ENCODE results near the gene MYT1. TPM values are rescaled to one million over a fixed set of nuclear protein-coding genes. Genes with fewer than 3 reads are reported as not detected.

MYT1 gene
- total RNA-seq, 1 donor from 2014 or later = not detected

GRCh38 chr20:64216036-64216435 lies 51.8 kb downstream of the MYT1 start:
- Mint-ChIP-seq H3K4me3 (ENCODE audit: low read depth) (no peak overlapping the region), H3K27ac (no peak overlapping the region), H3K36me3 (ENCODE audit: low read depth) (no peaks in the 10 kb centered on the region), H3K4me1 (ENCODE audit: low read depth) (peaks cover 7% of the 10 kb centered on the region), H3K9me3 (no peaks in the 10 kb centered on the region), H3K27me3 (ENCODE audit: low read depth) (no peaks in the 10 kb centered on the region)
- intact Hi-C loops (cut with micrococcal nuclease) = no loop called here
- DNase-seq (ENCODE audit: low spot score) = no peak

GRCh38 chr20:64216910-64217309 lies 52.7 kb downstream of the MYT1 start:
- Mint-ChIP-seq H3K9me3 (no peaks in the 10 kb centered on the region), H3K4me3 (ENCODE audit: low read depth) (no peak overlapping the region), H3K4me1 (ENCODE audit: low read depth) (peaks cover 7% of the 10 kb centered on the region), H3K36me3 (ENCODE audit: low read depth) (no peaks in the 10 kb centered on the region), H3K27me3 (ENCODE audit: low read depth) (no peaks in the 10 kb centered on the region), H3K27ac (no peak overlapping the region)
- intact Hi-C loops (cut with micrococcal nuclease) = no loop called here
- no peak for DNase-seq (ENCODE audit: low spot score)

GRCh38 chr20:64217539-64218221 lies 53.4 kb downstream of the MYT1 start:
- H3K4me3 Mint-ChIP-seq (ENCODE audit: low read depth) = no peak overlapping the region
- intact Hi-C loops (cut with micrococcal nuclease) = no loop called here
- no peak for DNase-seq (ENCODE audit: low spot score)
- no peak overlapping the region for H3K27ac Mint-ChIP-seq
- no peaks in the 10 kb centered on the region for H3K27me3 Mint-ChIP-seq (ENCODE audit: low read depth)
- H3K4me1 Mint-ChIP-seq (ENCODE audit: low read depth) = peaks cover 7% of the 10 kb centered on the region
- H3K9me3 Mint-ChIP-seq = no peaks in the 10 kb centered on the region
- no peaks in the 10 kb centered on the region for H3K36me3 Mint-ChIP-seq (ENCODE audit: low read depth)

GRCh38 chr20:64219202-64219601 lies 55.0 kb downstream of the MYT1 start:
- Mint-ChIP-seq H3K4me3 (ENCODE audit: low read depth) (no peak overlapping the region), H3K9me3 (no peaks in the 10 kb centered on the region), H3K4me1 (ENCODE audit: low read depth) (peaks cover 7% of the 10 kb centered on the region), H3K36me3 (ENCODE audit: low read depth) (no peaks in the 10 kb centered on the region), H3K27me3 (ENCODE audit: low read depth) (no peaks in the 10 kb centered on the region), H3K27ac (no peak overlapping the region)
- intact Hi-C loops (cut with micrococcal nuclease) = no loop called here
- DNase-seq (ENCODE audit: low spot score) = no peak

GRCh38 chr20:64219730-64220129 lies 55.5 kb downstream of the MYT1 start:
- H3K27me3 Mint-ChIP-seq (ENCODE audit: low read depth) = no peaks in the 10 kb centered on the region
- H3K9me3 Mint-ChIP-seq = no peaks in the 10 kb centered on the region
- H3K4me1 Mint-ChIP-seq (ENCODE audit: low read depth) = peaks cover 6% of the 10 kb centered on the region
- no peak for DNase-seq (ENCODE audit: low spot score)
- no peak overlapping the region for H3K4me3 Mint-ChIP-seq (ENCODE audit: low read depth)
- intact Hi-C loops (cut with micrococcal nuclease) = no loop called here
- H3K36me3 Mint-ChIP-seq (ENCODE audit: low read depth) = no peaks in the 10 kb centered on the region
- H3K27ac Mint-ChIP-seq = no peak overlapping the region

- Mint-ChIP-seq H3K27ac (no peak overlapping the region), H3K4me1 (ENCODE audit: low read depth) (peaks cover 2% of the 10 kb centered on the region), H3K27me3 (ENCODE audit: low read depth) (no peaks in the 10 kb centered on the region), H3K9me3 (no peaks in the 10 kb centered on the region), H3K36me3 (ENCODE audit: low read depth) (no peaks in the 10 kb centered on the region), H3K4me3 (ENCODE audit: low read depth) (no peak overlapping the region)
- intact Hi-C loops (cut with micrococcal nuclease) = no loop called here
- DNase-seq (ENCODE audit: low spot score) = no peak
Observed at GRCh38 chr20:64220420-64220819, 56.2 kb downstream of the MYT1 start.

GRCh38 chr20:64220891-64221527 lies 56.8 kb downstream of the MYT1 start:
- no peak overlapping the region for H3K27ac Mint-ChIP-seq
- peaks cover 2% of the 10 kb centered on the region for H3K4me1 Mint-ChIP-seq (ENCODE audit: low read depth)
- H3K27me3 Mint-ChIP-seq (ENCODE audit: low read depth) = no peaks in the 10 kb centered on the region
- H3K4me3 Mint-ChIP-seq (ENCODE audit: low read depth) = no peak overlapping the region
- no peaks in the 10 kb centered on the region for H3K9me3 Mint-ChIP-seq
- H3K36me3 Mint-ChIP-seq (ENCODE audit: low read depth) = no peaks in the 10 kb centered on the region
- no peak for DNase-seq (ENCODE audit: low spot score)
- intact Hi-C loops (cut with micrococcal nuclease) = no loop called here

- DNase-seq (ENCODE audit: low spot score) = no peak
- intact Hi-C loops (cut with micrococcal nuclease) = no loop called here
- peaks cover 2% of the 10 kb centered on the region for H3K4me1 Mint-ChIP-seq (ENCODE audit: low read depth)
- H3K9me3 Mint-ChIP-seq = no peaks in the 10 kb centered on the region
- no peak overlapping the region for H3K4me3 Mint-ChIP-seq (ENCODE audit: low read depth)
- H3K36me3 Mint-ChIP-seq (ENCODE audit: low read depth) = no peaks in the 10 kb centered on the region
- H3K27me3 Mint-ChIP-seq (ENCODE audit: low read depth) = no peaks in the 10 kb centered on the region
- no peak overlapping the region for H3K27ac Mint-ChIP-seq
Observed at GRCh38 chr20:64222291-64222735, 58.1 kb downstream of the MYT1 start.

- H3K36me3 Mint-ChIP-seq (ENCODE audit: low read depth) = no peaks in the 10 kb centered on the region
- H3K27ac Mint-ChIP-seq = no peak overlapping the region
- H3K9me3 Mint-ChIP-seq = no peaks in the 10 kb centered on the region
- H3K27me3 Mint-ChIP-seq (ENCODE audit: low read depth) = no peaks in the 10 kb centered on the region
- H3K4me3 Mint-ChIP-seq (ENCODE audit: low read depth) = no peak overlapping the region
- intact Hi-C loops (cut with micrococcal nuclease) = no loop called here
- no peak for DNase-seq (ENCODE audit: low spot score)
- H3K4me1 Mint-ChIP-seq (ENCODE audit: low read depth) = peaks cover 2% of the 10 kb centered on the region
Observed at GRCh38 chr20:64222851-64223525, 58.7 kb downstream of the MYT1 start.

GRCh38 chr20:64223526-64224067 lies 59.3 kb downstream of the MYT1 start:
- Mint-ChIP-seq H3K27ac (no peak overlapping the region), H3K9me3 (no peaks in the 10 kb centered on the region), H3K4me1 (ENCODE audit: low read depth) (peaks cover 2% of the 10 kb centered on the region), H3K4me3 (ENCODE audit: low read depth) (no peak overlapping the region), H3K36me3 (ENCODE audit: low read depth) (no peaks in the 10 kb centered on the region), H3K27me3 (ENCODE audit: low read depth) (no peaks in the 10 kb centered on the region)
- intact Hi-C loops (cut with micrococcal nuclease) = no loop called here
- DNase-seq (ENCODE audit: low spot score) = no peak

- Mint-ChIP-seq H3K36me3 (ENCODE audit: low read depth) (no peaks in the 10 kb centered on the region), H3K27me3 (ENCODE audit: low read depth) (no peaks in the 10 kb centered on the region), H3K4me1 (ENCODE audit: low read depth) (peaks cover 2% of the 10 kb centered on the region), H3K4me3 (ENCODE audit: low read depth) (no peak overlapping the region), H3K9me3 (no peaks in the 10 kb centered on the region), H3K27ac (no peak overlapping the region)
- intact Hi-C loops (cut with micrococcal nuclease) = no loop called here
- DNase-seq (ENCODE audit: low spot score) = no peak
Observed at GRCh38 chr20:64224351-64225170, 60.3 kb downstream of the MYT1 start.

- no peak overlapping the region for H3K27ac Mint-ChIP-seq
- DNase-seq (ENCODE audit: low spot score) = no peak
- H3K4me3 Mint-ChIP-seq (ENCODE audit: low read depth) = no peak overlapping the region
- intact Hi-C loops (cut with micrococcal nuclease) = no loop called here
- H3K27me3 Mint-ChIP-seq (ENCODE audit: low read depth) = no peaks in the 10 kb centered on the region
- peaks cover 2% of the 10 kb centered on the region for H3K4me1 Mint-ChIP-seq (ENCODE audit: low read depth)
- no peaks in the 10 kb centered on the region for H3K9me3 Mint-ChIP-seq
- no peaks in the 10 kb centered on the region for H3K36me3 Mint-ChIP-seq (ENCODE audit: low read depth)
Observed at GRCh38 chr20:64225171-64225595, 60.9 kb downstream of the MYT1 start.
